Measurements from ENCODE around the gene GAS2L1.

Gene GAS2L1

DNA sequence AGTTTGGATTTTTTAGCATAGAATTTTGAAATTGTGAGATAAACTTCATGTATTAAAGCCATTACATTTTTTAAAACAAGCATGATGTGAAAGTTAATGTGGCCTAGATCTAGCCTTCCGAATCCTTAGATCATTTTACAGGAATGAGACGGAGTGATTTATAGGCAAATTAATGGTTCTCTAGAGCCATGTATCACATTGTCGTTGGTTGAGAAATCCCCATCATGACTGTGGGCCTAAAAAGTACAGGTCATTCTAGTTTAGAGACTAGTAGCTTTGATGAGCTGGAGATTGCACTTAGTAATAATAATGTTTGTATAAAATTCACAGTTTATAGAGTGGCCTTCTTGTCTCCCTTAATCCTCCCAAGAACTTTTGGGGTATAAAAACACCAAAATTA lies 31.3 kb upstream of the GAS2L1 start:
- Histone ChIP-seq H3K4me3 (ENCODE audit: low read depth in 1 of 5, low read length in 5 of 5) (no peak overlapping the region), H3K27me3 (ENCODE audit: control insufficient read depth in 5 of 5, insufficient read depth in 4 of 5, low read length in 5 of 5) (no peaks in the 10 kb centered on the region), H3K36me3 (ENCODE audit: control insufficient read depth in 5 of 5, insufficient read depth in 5 of 5, low read length in 5 of 5) (peaks cover 52 to 76% (median 72%) of the 10 kb centered on the region in 5 donors), H3K9me3 (ENCODE audit: control insufficient read depth in 5 of 5, low read length in 5 of 5) (no peaks in the 10 kb centered on the region), H3K4me1 (ENCODE audit: control insufficient read depth in 5 of 5, insufficient read depth in 5 of 5, low read length in 5 of 5) (peaks cover 6 to 44% (median 40%) of the 10 kb centered on the region in 5 donors), H3K9ac (ENCODE audit: low read length in 5 of 5) (no peak overlapping the region), H3K27ac (ENCODE audit: low read depth, low read length) (peak overlapping the region; percentile 51)

DNA sequence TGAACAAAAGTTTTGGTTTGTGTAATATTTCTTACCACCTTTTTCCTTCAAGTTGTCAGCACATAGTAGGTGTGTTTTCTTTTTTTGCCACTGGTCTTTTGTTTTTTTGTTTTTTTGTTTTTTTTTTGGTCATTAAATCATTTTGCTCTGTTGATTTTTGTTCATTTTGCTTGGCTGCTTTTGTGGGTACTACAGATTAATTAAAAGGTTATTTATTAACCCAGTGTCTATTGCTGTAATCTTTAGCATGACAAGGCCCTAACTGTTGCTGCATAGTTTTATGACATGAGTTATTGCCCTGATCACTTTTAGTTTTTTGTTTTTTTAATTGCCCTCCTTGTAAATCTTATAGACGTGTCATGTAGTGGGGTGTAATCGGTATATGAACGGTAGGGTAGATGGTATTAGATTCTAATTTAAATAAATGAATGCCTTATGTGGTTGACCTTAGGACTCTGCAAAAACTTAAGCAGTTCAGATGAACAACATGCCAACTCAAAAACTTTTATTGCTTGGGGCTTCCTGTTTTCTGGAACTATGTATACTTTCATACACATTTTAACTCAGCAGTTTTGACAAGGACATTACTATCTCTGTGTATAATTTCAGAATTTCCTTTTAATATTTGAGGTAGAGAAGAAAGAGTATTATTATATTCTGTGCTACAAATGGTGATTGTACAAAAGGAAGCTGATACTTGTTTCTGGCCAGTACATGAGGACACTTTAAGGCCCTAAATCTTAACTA lies 30.5 kb upstream of the GAS2L1 start:
- peaks cover 3 to 36% (median 31%) of the 10 kb centered on the region in 5 donors for H3K4me1 ChIP-seq (ENCODE audit: control insufficient read depth in 5 of 5, insufficient read depth in 5 of 5, low read length in 5 of 5)
- no peak overlapping the region for H3K9ac ChIP-seq (ENCODE audit: low read length in 5 of 5)
- no peaks in the 10 kb centered on the region for H3K9me3 ChIP-seq (ENCODE audit: control insufficient read depth in 5 of 5, low read length in 5 of 5)
- H3K36me3 ChIP-seq (ENCODE audit: control insufficient read depth in 5 of 5, insufficient read depth in 5 of 5, low read length in 5 of 5) = peaks cover 55 to 83% (median 72%) of the 10 kb centered on the region in 5 donors
- no peak overlapping the region for H3K4me3 ChIP-seq (ENCODE audit: low read depth in 1 of 5, low read length in 5 of 5)
- no peaks in the 10 kb centered on the region for H3K27me3 ChIP-seq (ENCODE audit: control insufficient read depth in 5 of 5, insufficient read depth in 4 of 5, low read length in 5 of 5)
- peak overlapping the region; percentile 51 for H3K27ac ChIP-seq (ENCODE audit: low read depth, low read length)

DNA sequence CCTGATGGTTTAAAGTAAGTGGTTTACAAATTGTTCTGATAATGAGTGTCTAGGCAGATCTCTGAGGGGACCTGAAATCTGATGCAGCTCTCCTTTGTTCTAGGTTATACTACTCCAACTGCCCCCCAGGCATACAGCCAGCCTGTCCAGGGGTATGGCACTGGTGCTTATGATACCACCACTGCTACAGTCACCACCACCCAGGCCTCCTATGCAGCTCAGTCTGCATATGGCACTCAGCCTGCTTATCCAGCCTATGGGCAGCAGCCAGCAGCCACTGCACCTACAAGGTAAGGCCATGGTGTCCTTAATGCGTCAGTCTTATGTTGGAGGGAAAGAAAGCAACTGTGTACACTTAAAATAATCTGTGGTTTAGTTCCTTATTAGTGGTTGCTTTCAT lies 28.5 kb upstream of the GAS2L1 start:
- Histone ChIP-seq H3K9ac (ENCODE audit: low read length in 5 of 5) (no peak overlapping the region), H3K27me3 (ENCODE audit: control insufficient read depth in 5 of 5, insufficient read depth in 4 of 5, low read length in 5 of 5) (no peaks in the 10 kb centered on the region), H3K36me3 (ENCODE audit: control insufficient read depth in 5 of 5, insufficient read depth in 5 of 5, low read length in 5 of 5) (peaks cover 51 to 90% (median 86%) of the 10 kb centered on the region in 5 donors), H3K9me3 (ENCODE audit: control insufficient read depth in 5 of 5, low read length in 5 of 5) (no peaks in the 10 kb centered on the region), H3K4me1 (ENCODE audit: control insufficient read depth in 5 of 5, insufficient read depth in 5 of 5, low read length in 5 of 5) (peaks cover 0 to 17% (median 12%) of the 10 kb centered on the region in 5 donors), H3K4me3 (ENCODE audit: low read depth in 1 of 5, low read length in 5 of 5) (no peak overlapping the region), H3K27ac (ENCODE audit: low read depth, low read length) (no peak overlapping the region)

DNA sequence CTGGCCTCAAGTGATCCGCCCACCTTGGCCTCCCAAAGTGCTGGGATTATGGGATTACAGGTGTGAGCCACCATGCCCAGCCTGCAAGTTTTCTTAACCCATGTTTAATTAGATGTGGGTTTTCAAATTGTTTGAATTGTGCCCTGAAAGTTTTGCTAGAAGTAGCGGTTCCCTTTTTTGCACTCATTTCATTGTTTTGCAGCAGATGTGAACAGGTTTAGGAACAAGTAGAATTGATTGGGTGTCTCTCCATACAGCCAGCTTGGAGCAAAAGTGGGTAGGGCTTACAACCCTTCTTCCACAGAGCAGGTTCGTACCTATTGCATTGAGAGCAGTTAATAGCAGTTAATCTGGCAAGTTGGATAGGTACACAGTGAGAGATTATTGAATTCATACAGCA lies 22.3 kb upstream of the GAS2L1 start:
- no peak overlapping the region for H3K9ac ChIP-seq (ENCODE audit: low read length in 5 of 5)
- H3K36me3 ChIP-seq (ENCODE audit: control insufficient read depth in 5 of 5, insufficient read depth in 5 of 5, low read length in 5 of 5) = peaks cover 42 to 95% (median 84%) of the 10 kb centered on the region in 5 donors
- no peak overlapping the region for H3K4me3 ChIP-seq (ENCODE audit: low read depth in 1 of 5, low read length in 5 of 5)
- H3K27me3 ChIP-seq (ENCODE audit: control insufficient read depth in 5 of 5, insufficient read depth in 4 of 5, low read length in 5 of 5) = no peaks in the 10 kb centered on the region
- H3K9me3 ChIP-seq (ENCODE audit: control insufficient read depth in 5 of 5, low read length in 5 of 5) = no peaks in the 10 kb centered on the region
- no peak overlapping the region for H3K27ac ChIP-seq (ENCODE audit: low read depth, low read length)
- H3K4me1 ChIP-seq (ENCODE audit: control insufficient read depth in 5 of 5, insufficient read depth in 5 of 5, low read length in 5 of 5) = no peaks in the 10 kb centered on the region

DNA sequence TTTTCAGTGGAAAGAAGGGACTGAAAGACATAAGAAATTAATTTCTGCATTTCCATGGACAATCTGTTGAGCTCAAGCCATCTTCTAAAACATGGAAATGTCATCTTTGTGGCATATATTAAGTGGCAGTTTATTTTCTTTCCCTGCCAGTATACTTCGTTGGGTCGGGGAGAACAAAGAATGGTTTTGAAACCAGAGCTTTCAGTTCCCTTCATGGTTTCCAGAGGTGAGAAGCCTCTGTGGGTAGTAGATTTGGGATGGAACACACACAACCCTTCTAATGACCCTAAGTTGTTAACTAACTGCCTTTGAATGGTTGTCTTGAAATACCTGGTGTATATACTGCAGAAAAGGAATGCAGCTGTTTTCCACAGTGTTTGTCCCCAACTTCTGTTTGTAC lies 17.6 kb upstream of the GAS2L1 start:
- Histone ChIP-seq H3K9ac (ENCODE audit: low read length in 5 of 5) (no peak overlapping the region), H3K36me3 (ENCODE audit: control insufficient read depth in 5 of 5, insufficient read depth in 5 of 5, low read length in 5 of 5) (peaks cover 49 to 98% (median 89%) of the 10 kb centered on the region in 5 donors), H3K4me1 (ENCODE audit: control insufficient read depth in 5 of 5, insufficient read depth in 5 of 5, low read length in 5 of 5) (peaks cover 0 to 6% (median 0%) of the 10 kb centered on the region in 5 donors), H3K27ac (ENCODE audit: low read depth, low read length) (no peak overlapping the region), H3K27me3 (ENCODE audit: control insufficient read depth in 5 of 5, insufficient read depth in 4 of 5, low read length in 5 of 5) (no peaks in the 10 kb centered on the region), H3K9me3 (ENCODE audit: control insufficient read depth in 5 of 5, low read length in 5 of 5) (no peaks in the 10 kb centered on the region), H3K4me3 (ENCODE audit: low read depth in 1 of 5, low read length in 5 of 5) (no peak overlapping the region)

DNA sequence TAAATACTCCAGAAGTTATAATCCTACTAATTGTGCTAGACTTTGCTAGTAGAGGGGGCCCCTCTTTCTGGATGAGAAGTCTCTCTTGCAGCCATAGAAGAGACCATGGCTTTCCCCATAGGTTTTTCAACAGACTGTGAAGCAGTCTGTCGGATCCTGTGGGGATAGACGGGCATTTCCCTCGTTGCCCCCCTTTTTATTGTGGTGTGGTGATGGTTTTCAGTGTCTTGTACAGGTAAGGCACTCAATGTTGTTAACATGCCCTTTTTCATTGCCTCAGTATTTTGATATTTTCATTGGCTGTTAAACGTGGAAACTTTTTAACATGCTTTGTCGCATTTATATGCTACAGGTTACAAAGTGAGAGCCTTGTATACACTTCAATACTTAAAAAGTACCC lies 16.4 kb upstream of the GAS2L1 start:
- Histone ChIP-seq H3K9me3 (ENCODE audit: control insufficient read depth in 5 of 5, low read length in 5 of 5) (no peaks in the 10 kb centered on the region), H3K27me3 (ENCODE audit: control insufficient read depth in 5 of 5, insufficient read depth in 4 of 5, low read length in 5 of 5) (no peaks in the 10 kb centered on the region), H3K27ac (ENCODE audit: low read depth, low read length) (no peak overlapping the region), H3K4me1 (ENCODE audit: control insufficient read depth in 5 of 5, insufficient read depth in 5 of 5, low read length in 5 of 5) (peaks cover 0 to 6% (median 0%) of the 10 kb centered on the region in 5 donors), H3K36me3 (ENCODE audit: control insufficient read depth in 5 of 5, insufficient read depth in 5 of 5, low read length in 5 of 5) (peaks cover 45 to 98% (median 90%) of the 10 kb centered on the region in 5 donors), H3K4me3 (ENCODE audit: low read depth in 1 of 5, low read length in 5 of 5) (no peak overlapping the region), H3K9ac (ENCODE audit: low read length in 5 of 5) (no peak overlapping the region)

DNA sequence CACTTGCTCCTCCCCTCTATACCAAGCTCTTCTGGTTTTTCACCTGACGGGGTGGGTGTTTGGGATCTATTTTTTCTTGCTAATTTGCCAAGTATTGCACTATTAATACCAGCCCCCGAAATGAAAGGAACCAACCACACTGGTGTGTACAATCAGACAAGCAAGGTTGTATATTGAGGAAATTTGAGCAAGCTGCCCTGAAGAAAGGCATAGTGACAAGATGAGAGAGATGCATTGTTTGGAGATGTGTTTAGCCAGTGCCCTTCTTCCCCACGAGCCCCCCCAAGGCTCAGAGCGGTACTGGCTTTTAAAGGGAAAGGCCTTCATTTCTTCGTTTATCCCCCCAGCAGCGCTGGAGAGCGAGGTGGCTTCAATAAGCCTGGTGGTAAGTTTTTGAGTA lies 15.2 kb upstream of the GAS2L1 start:
- peaks cover 45 to 98% (median 90%) of the 10 kb centered on the region in 5 donors for H3K36me3 ChIP-seq (ENCODE audit: control insufficient read depth in 5 of 5, insufficient read depth in 5 of 5, low read length in 5 of 5)
- H3K27me3 ChIP-seq (ENCODE audit: control insufficient read depth in 5 of 5, insufficient read depth in 4 of 5, low read length in 5 of 5) = no peaks in the 10 kb centered on the region
- H3K4me1 ChIP-seq (ENCODE audit: control insufficient read depth in 5 of 5, insufficient read depth in 5 of 5, low read length in 5 of 5) = peaks cover 0 to 6% (median 0%) of the 10 kb centered on the region in 5 donors
- no peak overlapping the region for H3K4me3 ChIP-seq (ENCODE audit: low read depth in 1 of 5, low read length in 5 of 5)
- H3K27ac ChIP-seq (ENCODE audit: low read depth, low read length) = no peak overlapping the region
- no peaks in the 10 kb centered on the region for H3K9me3 ChIP-seq (ENCODE audit: control insufficient read depth in 5 of 5, low read length in 5 of 5)
- H3K9ac ChIP-seq (ENCODE audit: low read length in 5 of 5) = no peak overlapping the region

DNA sequence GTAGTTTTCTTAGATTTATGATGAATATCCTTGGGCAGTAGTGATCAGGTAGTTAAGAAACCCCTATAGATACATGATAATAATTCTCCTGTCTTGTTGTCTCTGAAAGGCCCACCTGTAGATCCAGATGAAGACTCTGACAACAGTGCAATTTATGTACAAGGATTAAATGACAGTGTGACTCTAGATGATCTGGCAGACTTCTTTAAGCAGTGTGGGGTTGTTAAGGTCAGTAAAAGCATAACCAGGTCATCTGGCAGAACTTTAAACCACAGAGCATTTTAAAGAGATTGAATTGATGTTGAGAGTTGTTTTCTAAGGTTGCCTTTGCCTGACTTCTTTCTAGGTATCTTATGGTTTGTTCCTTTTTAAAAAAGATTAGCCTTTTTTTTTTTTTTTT lies 14.1 kb upstream of the GAS2L1 start:
- no peak overlapping the region for H3K4me3 ChIP-seq (ENCODE audit: low read depth in 1 of 5, low read length in 5 of 5)

DNA sequence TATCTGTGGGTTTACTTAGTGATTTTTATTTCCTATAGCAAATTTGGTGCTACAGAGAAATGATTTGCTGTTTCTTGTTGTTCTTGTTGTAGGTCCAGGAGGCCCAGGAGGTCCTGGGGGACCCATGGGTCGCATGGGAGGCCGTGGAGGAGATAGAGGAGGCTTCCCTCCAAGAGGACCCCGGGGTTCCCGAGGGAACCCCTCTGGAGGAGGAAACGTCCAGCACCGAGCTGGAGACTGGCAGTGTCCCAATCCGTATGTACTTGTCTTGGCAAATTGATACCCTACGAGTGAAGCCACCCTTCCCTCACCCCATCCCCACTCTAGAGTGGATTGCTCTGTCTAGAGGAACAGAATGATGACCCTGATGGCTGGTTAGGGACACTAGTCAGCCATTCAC lies 7.8 kb upstream of the GAS2L1 start:
- no peak overlapping the region for H3K4me3 ChIP-seq (ENCODE audit: low read depth in 1 of 5, low read length in 5 of 5)
- H3K27me3 ChIP-seq (ENCODE audit: control insufficient read depth in 5 of 5, insufficient read depth in 4 of 5, low read length in 5 of 5) = no peaks in the 10 kb centered on the region
- no peak overlapping the region for H3K9ac ChIP-seq (ENCODE audit: low read length in 5 of 5)
- H3K27ac ChIP-seq (ENCODE audit: low read depth, low read length) = no peak overlapping the region
- H3K4me1 ChIP-seq (ENCODE audit: control insufficient read depth in 5 of 5, insufficient read depth in 5 of 5, low read length in 5 of 5) = peaks cover 0 to 18% (median 14%) of the 10 kb centered on the region in 5 donors
- peaks cover 8 to 80% (median 67%) of the 10 kb centered on the region in 5 donors for H3K36me3 ChIP-seq (ENCODE audit: control insufficient read depth in 5 of 5, insufficient read depth in 5 of 5, low read length in 5 of 5)
- H3K9me3 ChIP-seq (ENCODE audit: control insufficient read depth in 5 of 5, low read length in 5 of 5) = no peaks in the 10 kb centered on the region

More for the DNA sequence above, 14.1 kb upstream of the GAS2L1 start:
- Histone ChIP-seq H3K36me3 (ENCODE audit: control insufficient read depth in 5 of 5, insufficient read depth in 5 of 5, low read length in 5 of 5) (peaks cover 48 to 100% (median 92%) of the 10 kb centered on the region in 5 donors), H3K27ac (ENCODE audit: low read depth, low read length) (no peak overlapping the region), H3K4me1 (ENCODE audit: control insufficient read depth in 5 of 5, insufficient read depth in 5 of 5, low read length in 5 of 5) (peaks cover 0 to 6% (median 0%) of the 10 kb centered on the region in 5 donors), H3K9ac (ENCODE audit: low read length in 5 of 5) (no peak overlapping the region), H3K9me3 (ENCODE audit: control insufficient read depth in 5 of 5, low read length in 5 of 5) (no peaks in the 10 kb centered on the region), H3K27me3 (ENCODE audit: control insufficient read depth in 5 of 5, insufficient read depth in 4 of 5, low read length in 5 of 5) (no peaks in the 10 kb centered on the region)

DNA sequence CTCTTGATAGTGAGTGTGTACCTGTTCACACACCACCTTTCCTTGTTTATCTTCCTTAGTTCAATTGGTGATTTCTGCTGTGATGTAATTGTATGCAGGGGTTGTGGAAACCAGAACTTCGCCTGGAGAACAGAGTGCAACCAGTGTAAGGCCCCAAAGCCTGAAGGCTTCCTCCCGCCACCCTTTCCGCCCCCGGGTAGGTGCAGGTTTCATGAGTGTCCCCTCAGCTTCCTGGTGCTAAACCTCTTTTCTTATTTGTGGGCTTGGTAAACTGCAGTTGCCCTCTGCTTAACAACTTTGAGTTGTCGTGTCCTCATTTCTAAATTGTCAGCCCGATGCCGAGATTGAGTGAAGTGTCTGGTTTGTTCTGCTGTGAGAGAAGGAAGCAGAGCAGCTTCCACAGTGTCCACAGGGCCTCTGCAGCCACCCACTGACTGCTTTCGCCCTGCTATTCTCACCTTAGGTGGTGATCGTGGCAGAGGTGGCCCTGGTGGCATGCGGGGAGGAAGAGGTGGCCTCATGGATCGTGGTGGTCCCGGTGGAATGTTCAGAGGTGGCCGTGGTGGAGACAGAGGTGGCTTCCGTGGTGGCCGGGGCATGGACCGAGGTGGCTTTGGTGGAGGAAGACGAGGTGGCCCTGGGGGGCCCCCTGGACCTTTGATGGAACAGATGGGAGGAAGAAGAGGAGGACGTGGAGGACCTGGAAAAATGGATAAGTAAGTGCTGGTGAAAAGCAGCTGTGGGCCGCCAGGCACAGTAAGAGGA lies 7.1 kb upstream of the GAS2L1 start:
- no peaks in the 10 kb centered on the region for H3K27me3 ChIP-seq (ENCODE audit: control insufficient read depth in 5 of 5, insufficient read depth in 4 of 5, low read length in 5 of 5)
- no peaks in the 10 kb centered on the region for H3K9me3 ChIP-seq (ENCODE audit: control insufficient read depth in 5 of 5, low read length in 5 of 5)
- H3K4me1 ChIP-seq (ENCODE audit: control insufficient read depth in 5 of 5, insufficient read depth in 5 of 5, low read length in 5 of 5) = peaks cover 0 to 18% (median 14%) of the 10 kb centered on the region in 5 donors
- no peak overlapping the region for H3K4me3 ChIP-seq (ENCODE audit: low read depth in 1 of 5, low read length in 5 of 5)
- no peak overlapping the region for H3K9ac ChIP-seq (ENCODE audit: low read length in 5 of 5)
- H3K27ac ChIP-seq (ENCODE audit: low read depth, low read length) = no peak overlapping the region
- peaks cover 8 to 74% (median 62%) of the 10 kb centered on the region in 5 donors for H3K36me3 ChIP-seq (ENCODE audit: control insufficient read depth in 5 of 5, insufficient read depth in 5 of 5, low read length in 5 of 5)
